SJCRH30 (cell line): Measurements from ENCODE around the gene GNAQ. TPM values are rescaled to one million over a fixed set of nuclear protein-coding genes. Genes with fewer than 3 reads are reported as not detected.
"Not testable (repeated sequence)": the region's sequence is repeated elsewhere in the genome, so short reads cannot be mapped to it uniquely, and the experiment has no call there.

Experiments used
- DNase-seq, 2 experiments: peaks; one replicate each; pipeline ENCODE4 v3.0.0-alpha.2; 2015 to 2020
- H3K27ac ChIP-seq: fragments of 250-450 bp; sonication (Bioruptor Pico); 2 replicates; pipeline ENCODE4 v1.5.1; 2020; ENCODE audit warnings: mild to moderate bottlenecking, moderate library complexity
- H3K27me3 ChIP-seq: fragments of 250-450 bp; sonication (Bioruptor Pico); 2 replicates; pipeline ENCODE4 v1.5.1; 2020; ENCODE audit warnings: mild to moderate bottlenecking, moderate library complexity
- H3K36me3 ChIP-seq: fragments of 250-450 bp; sonication (Bioruptor Pico); 2 replicates; pipeline ENCODE4 v1.5.1; 2020; ENCODE audit warnings: mild to moderate bottlenecking, moderate library complexity
- H3K4me1 ChIP-seq: fragments of 250-450 bp; sonication (Bioruptor Pico); 2 replicates; pipeline ENCODE4 v1.5.1; 2020; ENCODE audit warnings: mild to moderate bottlenecking, moderate library complexity
- H3K4me3 ChIP-seq: fragments of 250-450 bp; sonication (Bioruptor Pico); 2 replicates; pipeline ENCODE4 v1.5.1; 2020; ENCODE audit warnings: mild to moderate bottlenecking, moderate library complexity
- H3K9me3 ChIP-seq: fragments of 250-450 bp; sonication (Bioruptor Pico); replicated peaks from 2 replicates; pipeline ENCODE4 v1.5.1; 2020; ENCODE audit warnings: mild to moderate bottlenecking, moderate library complexity
- total RNA-seq: library from RNA; depleted of rRNA; stranded (reverse); fragments of >200 nt; shearing (Covaris generic); gene quantifications from 2 replicates; pipeline ENCODE4 v1.2.3, GENCODE V29; 2014

The GNAQ gene
- total RNA-seq, 1 experiment from 2014 or later = 28.8 TPM

DNA sequence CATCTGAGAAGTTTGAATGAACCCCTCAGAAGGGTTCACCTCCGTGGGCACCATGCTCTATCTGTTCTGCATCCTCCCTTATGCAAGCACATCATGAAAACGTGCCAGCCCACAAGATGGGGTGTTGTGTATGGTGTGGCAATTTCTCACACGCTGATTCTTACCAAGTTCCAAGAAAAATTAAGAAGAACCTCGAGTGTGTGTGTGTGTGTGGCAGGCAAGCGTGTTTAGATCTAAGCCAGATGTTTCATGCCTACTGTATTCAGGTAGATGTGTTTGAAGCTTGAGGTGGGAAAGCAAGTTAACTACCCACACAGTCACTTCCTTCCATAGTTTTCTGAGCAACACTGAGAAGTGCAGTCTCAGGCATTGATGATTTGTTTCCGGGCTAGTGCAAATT, 305.8 kb downstream of the GNAQ start:
- H3K27me3 ChIP-seq = no peaks in the 10 kb centered on the region
- peaks cover 10% of the 10 kb centered on the region for H3K36me3 ChIP-seq
- no peak for DNase-seq
- no peaks in the 10 kb centered on the region for H3K9me3 ChIP-seq
- no peaks in the 10 kb centered on the region for H3K4me1 ChIP-seq
- H3K4me3 ChIP-seq = no peak overlapping the region
- no peak overlapping the region for H3K27ac ChIP-seq

DNA sequence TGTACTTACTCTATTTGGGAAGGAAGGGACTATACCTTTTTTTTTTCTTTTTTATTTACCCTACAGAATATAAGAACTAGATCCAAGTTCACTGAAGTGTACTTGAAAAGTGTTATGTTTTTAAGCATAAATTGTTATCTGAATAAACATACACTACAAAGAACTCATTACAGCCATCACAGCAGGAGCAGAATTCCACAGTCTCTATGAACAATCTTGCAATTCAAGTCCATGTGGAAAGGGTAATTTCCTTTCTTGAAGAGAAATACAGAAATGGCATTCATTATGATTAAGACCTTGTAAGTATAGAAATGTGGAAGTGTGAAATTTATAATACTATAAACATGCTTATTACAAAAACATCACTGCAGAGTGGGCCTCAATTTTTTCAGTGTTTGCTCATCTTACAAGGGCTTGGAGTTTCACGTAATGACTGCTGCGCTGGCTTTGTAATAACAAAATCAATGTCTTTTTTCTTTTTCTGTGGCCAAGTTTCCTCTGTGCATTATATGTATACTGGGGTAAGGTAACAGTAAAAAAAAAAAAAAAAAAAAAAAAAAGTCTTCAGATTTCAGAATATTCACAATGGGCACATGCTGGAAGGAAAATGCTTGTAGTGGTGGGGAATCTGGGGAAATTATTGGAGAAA, 306.4 kb downstream of the GNAQ start:
- Histone ChIP-seq H3K4me3 (no peak overlapping the region), H3K27ac (no peak overlapping the region), H3K4me1 (no peaks in the 10 kb centered on the region), H3K36me3 (peaks cover 10% of the 10 kb centered on the region), H3K27me3 (no peaks in the 10 kb centered on the region), H3K9me3 (no peaks in the 10 kb centered on the region)
- no peak for DNase-seq

DNA sequence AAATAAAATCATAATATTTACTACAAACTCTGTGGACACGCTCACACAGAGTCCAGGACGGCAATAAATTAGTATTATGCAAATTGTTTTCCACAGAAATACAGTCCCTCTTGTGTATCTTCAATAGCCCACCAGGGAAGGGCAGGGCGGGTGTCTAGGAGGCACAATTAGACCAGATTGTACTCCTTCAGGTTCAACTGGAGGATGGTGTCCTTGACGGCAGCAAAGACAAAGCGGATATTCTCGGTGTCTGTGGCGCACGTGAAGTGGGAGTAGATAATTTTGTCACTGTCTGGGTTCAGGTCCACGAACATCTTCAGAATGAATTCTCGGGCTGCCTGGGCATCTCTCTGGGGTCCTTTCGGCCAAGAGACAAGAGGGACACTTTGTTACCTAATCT, 310.5 kb downstream of the GNAQ start:
- not testable (repeated sequence) for H3K9me3 ChIP-seq, H3K27ac ChIP-seq, H3K4me1 ChIP-seq, DNase-seq, H3K27me3 ChIP-seq, H3K4me3 ChIP-seq, H3K36me3 ChIP-seq

DNA sequence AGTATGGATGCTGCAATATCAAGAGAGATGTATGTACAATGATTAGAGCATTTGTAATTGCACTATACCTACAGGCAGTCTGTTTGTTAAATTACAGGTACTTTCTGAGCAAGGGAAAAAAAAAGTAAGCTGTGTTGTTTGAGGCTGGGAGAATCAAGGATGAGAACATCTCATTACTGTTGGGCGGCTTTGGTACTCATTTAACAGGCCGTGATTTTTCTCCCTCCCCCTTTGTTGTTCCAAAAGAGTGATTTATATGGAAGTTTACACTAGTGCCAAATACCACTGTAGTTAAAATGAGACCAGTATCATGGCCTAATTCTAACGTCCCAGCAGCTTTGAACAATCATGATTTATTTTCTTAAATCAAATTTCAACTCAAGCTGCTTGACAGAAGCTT, 312.3 kb downstream of the GNAQ start:
- peaks cover 9% of the 10 kb centered on the region; the same call in 1 of the 2 replicates for H3K4me1 ChIP-seq
- H3K36me3 ChIP-seq = peaks cover 6% of the 10 kb centered on the region; the same call in 1 of the 2 replicates
- no peaks in the 10 kb centered on the region for H3K27me3 ChIP-seq
- no peak overlapping the region for H3K4me3 ChIP-seq
- H3K9me3 ChIP-seq = no peaks in the 10 kb centered on the region
- no peak for DNase-seq
- no peak overlapping the region for H3K27ac ChIP-seq

DNA sequence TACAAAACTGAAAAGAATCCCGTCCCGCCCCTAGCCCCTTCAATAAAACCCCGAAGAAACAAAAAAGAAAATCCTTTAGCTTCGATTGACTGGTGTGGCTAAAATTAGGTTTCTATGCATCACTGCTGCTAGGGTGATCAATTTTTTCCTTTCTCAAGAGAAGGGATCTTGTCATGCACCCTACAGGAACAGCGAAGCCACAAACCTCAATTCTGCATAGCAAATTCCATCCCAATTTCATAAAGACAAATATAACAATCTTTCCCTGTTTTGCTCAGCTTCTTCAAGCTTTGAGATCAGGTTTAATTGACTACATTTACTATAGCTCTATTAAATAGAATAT, 313.3 kb downstream of the GNAQ start:
- not testable (repeated sequence) for H3K27me3 ChIP-seq, H3K9me3 ChIP-seq, H3K27ac ChIP-seq, H3K4me3 ChIP-seq, H3K36me3 ChIP-seq, DNase-seq
- H3K4me1 ChIP-seq = peaks cover 12% of the 10 kb centered on the region; the same call in 1 of the 2 replicates

DNA sequence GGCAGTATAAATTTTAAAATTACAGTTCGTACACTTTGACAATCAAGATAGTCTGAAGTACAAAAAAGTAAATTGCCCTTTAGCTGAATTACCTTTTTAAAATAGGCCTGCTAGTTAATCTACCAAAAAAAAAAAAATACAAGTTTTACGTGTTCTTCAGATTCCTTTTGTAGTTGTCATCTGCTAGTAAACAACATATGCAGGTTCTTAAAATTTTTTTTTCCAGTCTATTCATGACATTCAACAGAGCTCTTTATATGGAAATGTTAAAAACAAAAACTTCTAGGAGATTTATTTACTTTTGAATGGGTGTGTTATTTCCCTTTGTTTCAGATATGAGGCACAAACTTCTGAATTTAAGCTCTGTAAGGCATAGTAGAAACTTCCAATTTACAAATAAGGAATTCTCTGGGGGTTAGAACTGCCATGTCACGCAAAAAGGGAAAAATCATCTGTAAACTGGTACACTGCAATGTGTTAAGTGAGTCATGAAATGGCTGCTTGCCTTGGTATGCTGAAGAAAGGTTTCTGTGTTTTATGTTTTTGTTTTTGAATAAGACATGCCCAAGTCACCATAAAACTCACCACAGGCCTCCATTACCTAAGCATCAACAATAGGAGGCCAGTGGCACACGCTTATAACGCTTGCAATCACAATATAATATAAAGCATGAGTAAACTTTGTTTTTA, 313.9 kb downstream of the GNAQ start:
- not testable (repeated sequence) for H3K36me3 ChIP-seq, DNase-seq, H3K27ac ChIP-seq, H3K4me3 ChIP-seq, H3K9me3 ChIP-seq, H3K27me3 ChIP-seq
- H3K4me1 ChIP-seq = peaks cover 12% of the 10 kb centered on the region; the same call in 1 of the 2 replicates

DNA sequence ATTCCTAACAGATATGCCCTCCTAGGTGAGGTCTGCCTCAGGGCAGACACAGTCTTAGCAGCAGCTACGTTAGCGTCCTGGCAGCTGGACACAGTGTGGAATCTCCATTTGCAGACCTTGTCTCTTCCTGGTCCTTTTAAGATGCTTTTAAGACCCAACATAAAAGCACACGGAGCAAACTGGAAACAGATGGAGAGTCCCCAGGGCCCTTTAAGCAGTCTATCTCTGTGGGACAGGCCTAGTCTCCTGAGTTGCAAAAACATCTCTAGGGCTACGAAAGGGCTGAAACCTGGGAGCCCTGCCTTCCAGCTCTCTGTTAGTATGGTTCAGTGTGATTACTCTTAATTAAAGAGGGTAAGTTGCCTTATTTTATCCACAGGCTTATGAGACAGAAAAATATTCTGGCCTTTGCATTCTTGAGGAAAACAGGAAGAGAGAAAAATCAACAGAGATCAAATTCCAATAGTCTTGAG, 317.5 kb downstream of the GNAQ start:
- H3K27me3 ChIP-seq = no peaks in the 10 kb centered on the region
- H3K4me3 ChIP-seq = no peak overlapping the region
- peaks cover 20% of the 10 kb centered on the region for H3K4me1 ChIP-seq
- peaks cover 8% of the 10 kb centered on the region; the same call in 1 of the 2 replicates for H3K9me3 ChIP-seq
- DNase-seq = no peak
- no peaks in the 10 kb centered on the region for H3K36me3 ChIP-seq
- H3K27ac ChIP-seq = no peak overlapping the region

DNA sequence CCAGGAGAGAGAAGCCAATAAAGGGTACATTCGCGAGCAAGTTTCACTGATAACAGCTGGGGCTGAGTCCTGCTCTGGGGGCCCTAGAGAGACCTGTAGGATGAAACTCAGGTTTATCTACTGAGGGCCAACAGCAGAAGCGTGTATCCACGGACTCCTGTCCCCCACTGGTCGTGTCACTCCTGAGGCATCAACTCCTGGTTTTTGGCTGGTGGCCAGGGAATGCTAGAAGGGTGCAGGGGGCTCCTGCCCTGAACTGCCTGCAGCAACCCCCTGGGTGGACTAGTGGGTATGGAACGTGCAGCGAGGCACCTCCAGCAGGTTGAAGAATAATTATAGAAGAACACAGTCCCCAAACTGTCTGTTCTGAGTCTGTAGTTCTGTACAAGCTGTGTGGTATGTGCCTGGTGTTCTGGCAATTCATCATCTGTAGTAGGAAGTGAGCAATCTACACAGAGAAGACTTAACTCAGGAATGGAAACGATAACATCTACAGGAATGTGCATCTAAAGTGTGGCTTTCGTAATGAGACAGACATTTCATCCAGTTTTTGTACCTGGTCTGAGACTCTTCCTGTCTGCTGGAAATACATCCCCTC, 319.0 kb downstream of the GNAQ start:
- Histone ChIP-seq H3K36me3 (no peaks in the 10 kb centered on the region), H3K27me3 (no peaks in the 10 kb centered on the region), H3K4me3 (no peak overlapping the region), H3K4me1 (peaks cover 23% of the 10 kb centered on the region), H3K27ac (no peak overlapping the region), H3K9me3 (peaks cover 12% of the 10 kb centered on the region)
- peak in 1 of 2 experiments; percentile 17 for DNase-seq

DNA sequence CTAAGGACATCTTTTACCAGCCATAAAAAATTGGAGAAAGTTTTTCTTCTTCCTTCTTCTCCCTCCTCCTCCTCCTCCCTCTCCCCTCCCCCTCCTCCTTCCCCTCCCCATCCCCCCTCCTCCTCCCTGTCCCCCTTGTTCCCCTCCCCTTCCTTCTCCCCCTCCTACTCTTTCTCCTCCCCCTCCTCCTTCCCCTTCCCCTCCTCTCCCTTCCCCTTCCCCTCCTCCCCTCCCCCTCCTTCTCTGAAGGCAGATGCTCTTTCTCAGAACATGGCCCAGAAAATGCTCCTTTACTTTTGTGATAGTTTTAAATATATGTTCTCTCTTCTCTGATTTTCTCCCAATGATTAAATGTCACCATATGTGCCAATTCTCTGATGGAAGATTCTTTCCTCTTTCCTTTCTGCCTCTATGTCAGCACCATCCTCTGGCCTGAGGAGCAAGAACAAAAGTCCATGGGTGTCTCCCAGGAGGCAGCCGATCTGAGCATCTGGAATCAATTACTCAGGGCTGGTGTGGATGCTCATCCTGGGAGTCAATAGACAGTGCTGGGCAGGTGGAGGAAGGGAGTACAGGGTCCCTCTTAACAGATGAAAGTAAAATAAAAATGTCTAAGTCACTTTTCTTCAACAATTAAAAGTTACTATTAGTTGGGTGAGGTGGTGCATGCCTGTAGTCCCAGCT, 320.5 kb downstream of the GNAQ start:
- Histone ChIP-seq H3K27ac (no peak overlapping the region), H3K9me3 (peaks cover 12% of the 10 kb centered on the region), H3K27me3 (no peaks in the 10 kb centered on the region), H3K4me1 (peaks cover 23% of the 10 kb centered on the region), H3K4me3 (no peak overlapping the region), H3K36me3 (no peaks in the 10 kb centered on the region)
- no peak for DNase-seq

DNA sequence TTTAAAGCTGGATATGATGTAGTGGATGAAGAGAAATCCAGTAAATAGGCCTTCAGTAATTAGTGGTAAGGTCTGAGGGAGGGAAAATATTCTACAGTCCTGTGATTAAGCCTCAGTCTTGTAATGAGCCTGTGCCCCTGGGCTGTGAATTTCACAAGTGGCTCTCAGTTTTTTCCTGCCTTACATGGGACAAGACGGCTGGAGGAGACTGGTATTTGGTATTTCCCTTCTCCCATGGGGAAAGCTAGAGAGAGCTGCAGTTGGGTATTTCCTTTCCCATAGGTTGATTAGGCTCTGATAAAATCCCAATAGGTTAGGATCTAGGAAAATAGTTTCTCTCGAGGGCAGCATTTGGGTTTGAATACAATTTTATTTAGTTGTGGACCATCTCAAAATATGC, 321.3 kb downstream of the GNAQ start:
- Histone ChIP-seq H3K4me3 (no peak overlapping the region), H3K27ac (no peak overlapping the region), H3K9me3 (peaks cover 12% of the 10 kb centered on the region), H3K36me3 (no peaks in the 10 kb centered on the region), H3K27me3 (no peaks in the 10 kb centered on the region), H3K4me1 (peaks cover 20% of the 10 kb centered on the region)
- no peak for DNase-seq

DNA sequence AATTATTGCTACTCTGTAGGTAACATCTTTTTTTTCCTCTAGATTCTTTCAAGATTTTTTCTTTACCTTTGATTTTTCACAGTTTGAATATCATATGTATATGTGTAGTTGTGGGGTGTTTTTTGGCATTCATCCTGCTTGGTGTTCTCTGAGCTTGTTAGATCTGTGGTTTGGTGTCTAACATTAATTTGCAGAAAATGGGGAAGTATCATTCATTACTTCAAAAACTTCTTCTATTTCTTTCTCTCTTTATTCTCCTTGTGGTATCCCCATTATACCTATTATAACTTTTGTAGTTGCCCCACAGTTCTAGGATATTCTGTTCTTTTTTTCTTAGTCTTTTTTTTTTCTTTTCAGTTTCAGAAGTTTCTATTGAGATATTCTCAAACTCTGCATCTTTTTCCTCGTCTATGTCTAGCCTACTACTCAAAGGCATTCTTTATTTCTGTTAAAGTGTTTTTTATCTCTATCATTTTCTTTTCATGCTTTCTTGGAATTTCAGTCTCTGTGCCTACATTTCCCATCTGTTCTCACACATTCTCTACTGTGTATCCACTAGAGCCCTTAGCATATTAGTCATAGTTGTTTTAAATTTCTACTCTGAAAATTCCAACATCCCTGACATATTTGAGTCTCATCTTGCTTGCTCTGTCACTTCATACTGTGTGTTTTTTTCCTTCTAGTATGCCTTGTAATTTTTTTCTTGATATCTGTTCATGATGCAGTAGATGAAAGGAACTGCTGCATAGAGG, 323.4 kb downstream of the GNAQ start:
- Histone ChIP-seq H3K36me3 (no peaks in the 10 kb centered on the region), H3K4me1 (peaks cover 11% of the 10 kb centered on the region), H3K27ac (peak overlapping the region; percentile 38), H3K4me3 (no peak overlapping the region), H3K9me3 (peaks cover 12% of the 10 kb centered on the region), H3K27me3 (no peaks in the 10 kb centered on the region)
- DNase-seq = no peak

DNA sequence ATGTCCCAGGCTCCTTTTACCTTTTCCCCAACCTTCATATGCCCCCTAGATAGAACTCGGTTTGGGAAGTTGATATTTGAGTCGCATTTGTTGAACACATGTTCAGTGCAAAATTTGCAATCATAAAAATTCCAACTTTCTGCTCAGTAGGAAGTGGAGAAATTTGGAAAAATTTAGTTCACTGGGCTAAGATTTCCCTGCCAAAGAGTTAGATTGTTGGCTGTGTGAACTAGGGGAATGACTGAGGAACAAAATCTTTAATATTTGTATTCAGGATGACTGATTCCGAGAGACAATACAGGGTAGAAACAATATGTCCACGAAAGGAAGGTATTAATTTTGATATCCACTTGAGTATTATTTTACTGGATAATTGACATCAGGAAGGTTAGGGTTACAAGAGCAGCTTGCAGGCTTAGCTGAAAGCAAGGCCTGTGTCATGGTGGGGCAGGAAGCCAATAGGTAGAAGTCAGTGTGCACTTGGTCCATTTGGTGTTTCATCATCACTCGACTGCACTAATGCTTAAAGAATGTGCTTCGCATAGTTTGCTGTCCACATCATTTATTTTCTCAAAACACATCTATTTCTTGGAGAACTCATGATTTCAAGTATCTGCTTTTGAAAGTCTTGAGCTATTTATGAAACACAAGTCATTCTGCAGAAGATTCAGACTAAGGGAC, 324.1 kb downstream of the GNAQ start:
- Histone ChIP-seq H3K9me3 (peaks cover 12% of the 10 kb centered on the region), H3K27ac (peak overlapping the region; percentile 38), H3K36me3 (no peaks in the 10 kb centered on the region), H3K4me3 (no peak overlapping the region), H3K4me1 (peaks cover 8% of the 10 kb centered on the region), H3K27me3 (no peaks in the 10 kb centered on the region)
- peak; percentile 30 to 55 for DNase-seq

DNA sequence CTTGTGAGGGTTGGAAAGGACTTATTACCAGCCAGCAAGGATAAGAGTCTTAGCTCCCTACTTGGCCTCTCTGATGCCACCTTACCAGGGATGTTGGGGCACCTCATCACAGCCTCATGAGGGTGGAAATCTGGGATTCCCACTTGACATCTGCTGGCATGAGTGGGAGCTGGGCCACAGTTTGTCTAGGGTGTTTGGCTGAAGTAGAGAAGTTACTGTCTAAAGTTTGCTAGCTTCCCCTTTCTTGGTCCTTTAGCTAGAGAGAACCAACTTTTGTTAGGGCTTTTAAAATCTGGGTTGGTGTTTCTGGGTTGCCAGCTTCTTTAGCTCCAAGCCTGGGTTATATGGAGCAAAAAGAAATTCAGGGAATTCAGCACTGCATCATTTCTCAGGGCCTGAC, 326.0 kb downstream of the GNAQ start:
- Histone ChIP-seq H3K36me3 (no peaks in the 10 kb centered on the region), H3K4me3 (no peak overlapping the region), H3K9me3 (peaks cover 9% of the 10 kb centered on the region), H3K27me3 (no peaks in the 10 kb centered on the region), H3K4me1 (peaks cover 3% of the 10 kb centered on the region; the same call in 1 of the 2 replicates), H3K27ac (no peak overlapping the region)
- no peak for DNase-seq
